Activated gamma-delta T cell treated with Interleukin-2 at 50 U/mL for 16 hours (primary cell): ENCODE data around the gene KLKB1.
"Not testable (repeated sequence)": the region's sequence is repeated elsewhere in the genome, so short reads cannot be mapped to it uniquely, and the experiment has no call there.

Source experiments
- DNase-seq: peaks from one replicate; pipeline ENCODE4 v3.0.0-alpha.2; 2020

Gene KLKB1

GRCh38 chr4:186265683-186266652 is 38.7 kb downstream of the KLKB1 start, which contains the start of gene F11:
Gene F11, plus strand, starts transcription at chr4:186266189. Its CDS starts 948 bp downstream, at chr4:186267137.
- no peak for DNase-seq

DNA sequence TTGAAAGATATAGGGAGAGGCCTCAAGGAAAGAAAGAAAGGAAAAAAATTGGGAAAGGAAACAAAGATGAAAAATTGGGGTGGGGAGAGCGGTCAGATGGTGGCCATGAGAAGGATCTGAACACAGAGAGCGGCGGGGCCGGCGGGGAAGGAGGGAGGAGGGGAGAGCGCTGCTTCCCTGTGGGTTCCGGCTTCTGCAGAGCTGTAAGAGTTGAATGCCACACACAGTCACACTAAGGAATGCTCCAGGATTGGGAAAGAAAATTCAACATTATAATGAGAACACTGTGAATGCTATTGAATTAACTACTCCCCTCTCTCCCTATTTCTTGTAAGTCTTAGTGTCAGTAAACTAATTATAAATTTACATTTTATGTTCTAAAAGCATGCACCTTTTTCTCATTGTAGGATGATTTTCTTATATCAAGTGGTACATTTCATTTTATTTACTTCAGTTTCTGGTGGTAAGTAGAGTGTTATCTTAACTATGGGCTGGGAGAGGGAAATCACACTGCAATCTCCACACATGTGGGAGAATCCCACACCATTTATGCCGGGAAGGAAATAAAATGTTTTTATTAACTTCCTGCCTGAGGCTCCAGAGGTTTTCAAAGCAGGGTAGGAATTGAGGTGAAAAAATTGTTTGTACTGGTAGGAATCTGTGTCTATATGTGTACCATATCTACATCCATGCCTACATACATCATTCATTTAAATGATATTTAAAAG is 39.6 kb downstream of the KLKB1 start:
- DNase-seq = no peak

DNA sequence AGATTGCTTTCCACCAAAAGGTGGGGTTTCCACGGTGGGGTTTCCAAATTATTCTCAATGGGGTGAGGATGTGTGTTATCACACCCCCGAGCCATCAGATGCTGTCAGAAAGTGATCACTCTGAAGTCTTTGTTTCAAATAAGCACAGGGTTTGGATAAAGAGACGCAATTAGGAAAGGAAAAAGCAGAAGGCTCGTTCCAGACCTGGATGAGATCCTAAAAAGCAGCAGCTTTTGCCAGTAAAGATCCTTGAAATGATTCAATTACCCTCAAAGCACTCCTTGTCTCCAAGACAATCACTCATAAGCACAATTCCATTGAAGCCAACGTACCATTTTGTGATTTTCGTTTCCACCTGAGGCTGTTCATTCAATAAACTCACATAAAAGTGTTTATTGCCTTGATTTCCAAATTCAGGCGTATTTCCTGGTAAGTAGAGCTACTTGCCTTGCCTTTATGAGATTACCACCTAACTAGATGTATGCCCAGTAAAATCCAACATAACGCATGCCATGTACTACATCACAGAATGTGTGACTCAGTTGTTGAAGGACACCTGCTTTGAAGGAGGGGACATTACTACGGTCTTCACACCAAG is 43.9 kb downstream of the KLKB1 start:
- DNase-seq = no peak

GRCh38 chr4:186272699-186273391 is 45.5 kb downstream of the KLKB1 start:
- DNase-seq = no peak

- DNase-seq = not testable (repeated sequence)
These were observed 46.1 kb downstream of the KLKB1 start for GRCh38 chr4:186273392-186273789.

DNA sequence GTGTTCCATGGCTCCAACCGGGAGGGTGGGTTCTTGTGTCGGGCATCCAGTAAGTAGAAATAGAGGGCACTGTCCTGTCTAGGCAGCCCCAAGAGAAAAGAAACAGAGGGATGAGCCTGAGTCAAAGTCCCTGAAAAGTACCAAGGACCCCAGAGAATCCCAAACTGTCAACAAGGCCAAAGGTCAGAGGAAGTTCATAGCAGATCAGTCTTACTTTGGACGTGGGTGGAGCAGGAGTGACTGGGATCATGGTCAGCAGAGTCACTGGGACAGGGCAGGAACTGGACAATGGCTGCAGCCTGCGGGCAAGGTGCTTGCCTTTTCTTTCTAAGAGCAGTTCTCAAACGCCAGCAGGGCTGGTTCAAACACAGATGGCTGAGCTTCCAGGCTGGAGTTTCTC is 56.0 kb downstream of the KLKB1 start:
- DNase-seq = no peak

DNA sequence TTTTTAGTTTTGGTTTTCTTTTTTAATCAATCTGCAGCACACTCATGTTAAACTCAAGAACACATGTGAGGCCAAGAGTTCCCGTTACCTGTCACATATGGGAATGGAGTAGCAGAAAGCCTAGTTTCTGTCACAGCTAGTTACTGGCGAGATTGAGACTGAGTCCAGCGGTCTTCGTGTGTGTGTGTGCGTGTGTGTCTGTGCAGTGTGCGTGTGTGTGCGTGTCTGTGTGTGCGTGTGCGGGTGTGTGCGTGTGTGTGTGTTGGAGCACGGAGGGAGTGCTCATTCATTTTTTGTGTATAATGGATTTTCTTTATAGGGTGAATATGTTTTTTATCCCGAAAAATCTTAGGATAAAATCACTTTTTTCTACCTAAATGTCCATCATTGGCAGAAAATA is 57.8 kb downstream of the KLKB1 start:
- DNase-seq = no peak

- no peak for DNase-seq
These were observed 59.3 kb downstream of the KLKB1 start for GRCh38 chr4:186286581-186286980.

GRCh38 chr4:186291256-186291890 is 64.1 kb downstream of the KLKB1 start:
- no peak for DNase-seq

DNA sequence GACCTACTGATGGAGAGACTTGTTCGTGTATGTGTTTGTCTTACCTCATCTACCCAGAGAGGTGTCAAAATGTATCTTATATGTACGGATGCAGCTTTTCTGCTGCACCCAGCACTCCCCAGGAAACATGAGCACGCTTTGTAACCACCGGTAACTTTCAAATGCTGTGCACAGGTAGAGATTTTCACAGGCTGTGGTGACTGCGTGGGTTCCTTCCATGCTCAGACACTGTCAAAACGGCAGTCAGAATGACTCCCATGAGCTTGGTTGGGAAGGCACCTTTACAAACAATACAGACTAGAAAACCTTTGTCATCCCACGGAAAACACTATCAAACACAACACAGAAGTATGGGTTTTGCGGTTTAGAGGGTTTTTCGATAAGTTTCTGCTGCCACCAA is 66.9 kb downstream of the KLKB1 start:
- no peak for DNase-seq

- no peak for DNase-seq
These were observed 69.2 kb downstream of the KLKB1 start for GRCh38 chr4:186296481-186296880.

- DNase-seq = no peak
These were observed 69.8 kb downstream of the KLKB1 start for GRCh38 chr4:186297013-186297645.

DNA sequence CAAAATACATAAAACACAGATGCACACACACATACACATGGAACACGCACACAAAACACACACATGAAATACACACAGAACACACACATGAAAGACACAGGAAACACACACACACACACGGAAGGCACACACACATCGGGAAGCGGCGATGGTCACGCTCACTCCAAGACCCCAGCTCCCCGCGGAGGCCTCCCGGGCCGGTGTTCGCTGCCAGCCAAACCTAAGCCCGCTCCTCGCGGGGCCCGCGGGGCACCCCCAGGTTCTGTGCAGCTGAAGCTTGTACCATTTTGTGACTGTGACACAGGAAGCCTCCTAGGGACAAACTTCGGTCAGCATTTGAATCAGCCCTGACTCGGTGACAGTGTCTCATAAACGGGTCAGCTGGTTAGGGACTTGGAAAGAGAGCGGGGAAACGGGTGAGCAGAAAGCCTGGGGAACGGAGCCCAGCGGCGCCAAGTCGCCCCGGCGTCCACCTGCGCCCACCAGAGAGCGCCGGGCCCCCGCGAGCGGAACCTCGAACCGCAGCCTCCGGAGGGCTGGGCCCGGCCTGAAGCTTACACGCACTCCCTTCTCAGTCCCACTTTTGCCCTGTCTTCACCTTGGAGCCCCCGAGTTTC is 70.8 kb downstream of the KLKB1 start:
- DNase-seq = no peak

DNA sequence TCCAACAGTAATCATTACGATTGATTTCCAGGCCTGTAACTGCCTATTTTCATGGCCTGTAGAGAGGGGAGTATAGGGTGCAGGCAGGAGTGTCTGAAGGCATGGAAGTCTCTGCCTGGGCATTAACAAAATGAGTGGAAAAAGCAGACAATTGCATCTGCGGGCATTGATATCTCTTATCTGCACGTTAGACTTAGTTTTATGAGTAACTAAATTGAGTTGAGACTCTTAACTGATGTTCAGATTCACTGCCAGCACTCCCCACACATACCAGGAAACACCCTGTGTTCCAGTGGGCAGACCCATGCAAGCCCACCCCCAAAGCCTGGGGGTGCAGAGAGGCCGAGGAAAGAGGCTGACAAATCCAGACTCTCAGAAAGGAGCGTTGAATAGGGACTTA is 72.0 kb downstream of the KLKB1 start:
- no peak for DNase-seq

- DNase-seq = no peak
These were observed 73.5 kb downstream of the KLKB1 start for GRCh38 chr4:186300659-186301390.

- DNase-seq = no peak
These were observed 76.9 kb downstream of the KLKB1 start for GRCh38 chr4:186304216-186304615.

- DNase-seq = no peak
These were observed 77.7 kb downstream of the KLKB1 start for GRCh38 chr4:186304866-186305505.

DNA sequence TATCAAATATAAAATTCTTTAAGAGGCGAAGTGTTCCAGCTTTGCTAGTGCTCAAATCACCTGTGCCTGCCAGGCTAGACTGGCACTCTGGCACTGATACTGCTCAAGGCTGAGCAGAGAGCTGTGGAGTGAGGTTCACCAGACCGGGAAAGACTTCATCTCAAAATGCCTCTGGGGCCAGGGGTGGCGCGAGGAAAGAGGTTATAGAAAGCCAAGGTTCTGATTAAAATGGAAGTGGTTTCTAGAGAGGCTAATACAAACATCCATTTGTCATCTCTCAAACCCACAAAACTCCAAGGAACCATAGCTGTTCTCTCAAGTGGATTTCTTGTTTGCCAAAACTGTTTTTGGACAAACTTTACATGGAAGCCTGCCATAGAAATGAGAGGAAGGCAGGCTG is 80.2 kb downstream of the KLKB1 start:
- DNase-seq = no peak

- DNase-seq = no peak
These were observed 80.6 kb downstream of the KLKB1 start for GRCh38 chr4:186307916-186308315.
